MM.1S (cell line): Measurements from ENCODE around the gene SLX9.

Experiments used
- DNase-seq: peaks from one replicate; pipeline ENCODE4 v3.0.0-alpha.2; 2015
- H2AFZ ChIP-seq: fragments of 300-600 bp; sonication (generic); 2 replicates; pipeline ENCODE4 v1.6.0; 2016; ENCODE audit warnings: antibody characterized with exemption, low read length
- H3F3A ChIP-seq: fragments of 300-600 bp; sonication (generic); 2 replicates; pipeline ENCODE4 v1.6.1; 2016; ENCODE audit warnings: mild to moderate bottlenecking, antibody characterized with exemption, low read length, moderate library complexity, mixed read lengths; ENCODE audit not compliant: insufficient read depth
- H3K27ac ChIP-seq: fragments of 300-600 bp; sonication (generic); 2 replicates; pipeline ENCODE4 v1.5.1; 2016; ENCODE audit warnings: mild to moderate bottlenecking, low read length
- H3K27me3 ChIP-seq: fragments of 300-600 bp; sonication (generic); replicated peaks from 2 replicates; pipeline ENCODE4 v1.6.0; 2016; ENCODE audit warnings: low read length; ENCODE audit not compliant: insufficient read depth
- H3K36me3 ChIP-seq: fragments of 300-600 bp; sonication (generic); replicated peaks from 2 replicates; pipeline ENCODE4 v1.6.1; 2016; ENCODE audit warnings: mild to moderate bottlenecking, low read length, mixed read lengths; ENCODE audit not compliant: insufficient read depth
- H3K4me1 ChIP-seq: fragments of 300-600 bp; sonication (generic); 2 replicates; pipeline ENCODE4 v1.6.1; 2016; ENCODE audit warnings: low read length, mixed read lengths
- H3K4me2 ChIP-seq: fragments of 300-600 bp; sonication (generic); 2 replicates; pipeline ENCODE4 v1.6.0; 2016; ENCODE audit warnings: low read depth, low read length
- H3K4me3 ChIP-seq: fragments of 300-600 bp; sonication (generic); 2 replicates; pipeline ENCODE4 v1.5.1; 2016; ENCODE audit warnings: low read length, mixed read lengths
- H3K79me2 ChIP-seq: fragments of 300-600 bp; sonication (generic); 2 replicates; pipeline ENCODE4 v1.6.1; 2016; ENCODE audit warnings: mixed run types, low read length, mixed read lengths
- H3K9ac ChIP-seq: fragments of 300-600 bp; sonication (generic); 2 replicates; pipeline ENCODE4 v1.6.1; 2016; ENCODE audit warnings: low read length, mixed read lengths
- H3K9me2 ChIP-seq: fragments of 300-600 bp; sonication (generic); replicated peaks from 2 replicates; pipeline ENCODE4 v1.6.1; 2016; ENCODE audit warnings: mild to moderate bottlenecking, low read length, mixed read lengths; ENCODE audit not compliant: insufficient read depth
- H3K9me3 ChIP-seq: fragments of 300-600 bp; sonication (generic); replicated peaks from 2 replicates; pipeline ENCODE4 v1.6.1; 2016; ENCODE audit warnings: mild to moderate bottlenecking, low read length, mixed read lengths; ENCODE audit not compliant: insufficient read depth
- H4K20me1 ChIP-seq: fragments of 300-600 bp; sonication (generic); 2 replicates; pipeline ENCODE4 v1.6.1; 2016; ENCODE audit warnings: mild to moderate bottlenecking, low read length, moderate library complexity, mixed read lengths; ENCODE audit not compliant: insufficient read depth
- EZH2 ChIP-seq: fragments of 300-600 bp; sonication (generic); optimal IDR thresholded peaks from 2 replicates; pipeline ENCODE3; 2017; ENCODE audit warnings: low read depth, mild to moderate bottlenecking, antibody characterized with exemption, low read length, mixed read lengths
- EZH2phosphoT487 ChIP-seq: fragments of 300-600 bp; sonication (generic); IDR thresholded peaks from 2 replicates; pipeline ENCODE4 v1.6.1; 2018; ENCODE audit warnings: antibody characterized with exemption, low read length
- TF ChIP-seq, protein P1 (sequence below): fragments of 300-600 bp; sonication (generic); IDR thresholded peaks from 2 replicates; pipeline ENCODE4 v1.5.1; 2016; ENCODE audit warnings: antibody characterized with exemption, low read length, mixed read lengths

The SLX9 gene

DNA sequence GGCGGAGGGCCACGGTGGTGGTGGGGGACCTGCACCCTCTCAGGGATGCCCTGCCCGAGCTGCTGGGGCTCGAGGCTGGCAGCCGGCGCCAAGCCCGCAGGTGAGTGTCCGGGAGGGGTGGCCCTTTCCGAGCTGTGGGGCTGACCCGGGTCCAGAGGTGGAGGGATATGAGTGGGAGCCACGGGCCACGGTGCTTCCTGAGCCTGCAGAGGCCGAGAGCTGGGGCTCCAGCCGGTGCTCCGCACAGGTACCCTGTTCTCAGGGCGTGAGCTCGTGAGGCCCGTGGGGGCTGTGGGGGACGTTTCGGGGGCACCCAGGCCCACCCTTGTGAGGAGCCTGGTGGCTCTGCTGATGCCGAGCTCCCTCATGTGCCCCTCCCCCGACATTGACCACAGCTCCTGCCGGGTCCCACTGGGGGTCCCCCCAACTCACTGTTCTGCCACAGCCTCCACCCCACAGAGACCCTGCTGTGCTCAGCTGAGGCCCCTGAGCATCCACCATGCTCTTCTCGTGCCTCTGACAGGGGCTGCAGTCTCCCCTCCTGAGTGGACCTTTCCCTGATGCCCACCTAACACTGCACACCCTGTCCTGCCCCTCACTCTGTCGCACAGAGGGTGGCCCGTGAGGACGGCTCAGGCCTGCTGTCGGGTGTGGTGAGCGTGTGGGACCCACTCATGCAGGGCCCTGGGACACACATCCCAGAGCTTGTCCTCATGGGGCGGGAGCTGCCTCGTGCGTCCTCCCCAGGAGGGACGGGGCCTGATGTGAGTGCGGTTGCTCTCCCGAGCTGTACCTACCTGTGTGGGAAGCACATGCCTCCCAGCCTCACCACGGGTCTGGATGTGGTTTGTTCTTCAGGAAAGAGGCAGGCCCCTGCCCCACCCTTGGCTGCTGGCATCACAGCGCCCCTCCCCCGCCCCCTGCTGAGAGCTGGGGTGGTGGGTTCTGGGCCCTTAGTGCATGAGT, 27.5 kb downstream of the SLX9 start:
- Histone ChIP-seq H3K9ac (no peak overlapping the region), H3K4me3 (no peak overlapping the region), H2AFZ (no peak overlapping the region), H4K20me1 (peaks cover 1% of the 10 kb centered on the region; the same call in 1 of the 2 replicates), H3K9me2 (no peaks in the 10 kb centered on the region), H3K27ac (no peak overlapping the region), H3K27me3 (no peaks in the 10 kb centered on the region), H3K4me2 (no peak overlapping the region), H3K9me3 (no peaks in the 10 kb centered on the region), H3K36me3 (no peaks in the 10 kb centered on the region), H3F3A (no peaks in the 10 kb centered on the region), H3K79me2 (peaks cover 15% of the 10 kb centered on the region), H3K4me1 (no peaks in the 10 kb centered on the region)
- DNase-seq: no peak
- no peak for TF ChIP-seq EZH2phosphoT487
- TF ChIP-seq EZH2: no peak
- TF ChIP-seq, protein P1, sequence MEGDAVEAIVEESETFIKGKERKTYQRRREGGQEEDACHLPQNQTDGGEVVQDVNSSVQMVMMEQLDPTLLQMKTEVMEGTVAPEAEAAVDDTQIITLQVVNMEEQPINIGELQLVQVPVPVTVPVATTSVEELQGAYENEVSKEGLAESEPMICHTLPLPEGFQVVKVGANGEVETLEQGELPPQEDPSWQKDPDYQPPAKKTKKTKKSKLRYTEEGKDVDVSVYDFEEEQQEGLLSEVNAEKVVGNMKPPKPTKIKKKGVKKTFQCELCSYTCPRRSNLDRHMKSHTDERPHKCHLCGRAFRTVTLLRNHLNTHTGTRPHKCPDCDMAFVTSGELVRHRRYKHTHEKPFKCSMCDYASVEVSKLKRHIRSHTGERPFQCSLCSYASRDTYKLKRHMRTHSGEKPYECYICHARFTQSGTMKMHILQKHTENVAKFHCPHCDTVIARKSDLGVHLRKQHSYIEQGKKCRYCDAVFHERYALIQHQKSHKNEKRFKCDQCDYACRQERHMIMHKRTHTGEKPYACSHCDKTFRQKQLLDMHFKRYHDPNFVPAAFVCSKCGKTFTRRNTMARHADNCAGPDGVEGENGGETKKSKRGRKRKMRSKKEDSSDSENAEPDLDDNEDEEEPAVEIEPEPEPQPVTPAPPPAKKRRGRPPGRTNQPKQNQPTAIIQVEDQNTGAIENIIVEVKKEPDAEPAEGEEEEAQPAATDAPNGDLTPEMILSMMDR: no peak

DNA sequence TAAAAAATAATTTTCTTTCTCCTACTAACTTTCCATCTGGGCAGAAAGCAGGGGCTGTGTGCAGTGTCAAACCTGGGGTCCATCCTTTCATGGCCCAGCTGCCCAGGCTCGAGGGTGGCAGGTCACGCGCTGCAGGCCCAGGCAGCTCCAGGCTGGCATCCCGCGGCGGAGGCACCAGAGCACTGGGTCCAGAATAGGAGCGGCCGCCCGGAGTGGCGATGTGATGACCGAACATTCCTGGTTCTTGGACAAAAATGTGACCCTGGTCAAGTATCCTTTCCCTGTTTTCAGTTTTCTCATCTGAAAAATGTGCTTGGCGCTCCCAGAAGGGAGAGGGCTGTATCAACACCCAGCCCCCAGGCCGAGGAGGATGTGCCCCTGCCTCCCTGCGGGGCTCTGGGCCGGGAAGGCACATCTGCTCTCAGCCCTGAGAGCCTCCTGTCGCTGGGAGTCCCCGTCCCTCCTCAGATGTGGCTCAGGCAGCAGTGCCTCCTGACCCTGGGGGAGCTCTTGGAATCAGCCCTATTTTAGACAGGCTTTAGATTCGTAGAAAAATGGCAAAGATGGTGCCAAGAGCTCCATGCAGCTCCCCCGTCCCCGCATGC, 29.3 kb downstream of the SLX9 start:
- TF ChIP-seq EZH2phosphoT487 (no peak), EZH2 (no peak)
- TF ChIP-seq, protein P1: no peak
- no peak overlapping the region for H3K9ac ChIP-seq
- H3K27ac ChIP-seq: no peak overlapping the region
- H3K36me3 ChIP-seq: no peaks in the 10 kb centered on the region
- no peaks in the 10 kb centered on the region for H3K4me1 ChIP-seq
- no peak overlapping the region for H2AFZ ChIP-seq
- H3K4me3 ChIP-seq: no peak overlapping the region
- H4K20me1 ChIP-seq: no peaks in the 10 kb centered on the region
- DNase-seq: no peak
- H3K9me2 ChIP-seq: no peaks in the 10 kb centered on the region
- H3K27me3 ChIP-seq: no peaks in the 10 kb centered on the region
- peaks cover 9% of the 10 kb centered on the region for H3K79me2 ChIP-seq
- no peaks in the 10 kb centered on the region for H3F3A ChIP-seq
- H3K9me3 ChIP-seq: no peaks in the 10 kb centered on the region
- H3K4me2 ChIP-seq: no peak overlapping the region

DNA sequence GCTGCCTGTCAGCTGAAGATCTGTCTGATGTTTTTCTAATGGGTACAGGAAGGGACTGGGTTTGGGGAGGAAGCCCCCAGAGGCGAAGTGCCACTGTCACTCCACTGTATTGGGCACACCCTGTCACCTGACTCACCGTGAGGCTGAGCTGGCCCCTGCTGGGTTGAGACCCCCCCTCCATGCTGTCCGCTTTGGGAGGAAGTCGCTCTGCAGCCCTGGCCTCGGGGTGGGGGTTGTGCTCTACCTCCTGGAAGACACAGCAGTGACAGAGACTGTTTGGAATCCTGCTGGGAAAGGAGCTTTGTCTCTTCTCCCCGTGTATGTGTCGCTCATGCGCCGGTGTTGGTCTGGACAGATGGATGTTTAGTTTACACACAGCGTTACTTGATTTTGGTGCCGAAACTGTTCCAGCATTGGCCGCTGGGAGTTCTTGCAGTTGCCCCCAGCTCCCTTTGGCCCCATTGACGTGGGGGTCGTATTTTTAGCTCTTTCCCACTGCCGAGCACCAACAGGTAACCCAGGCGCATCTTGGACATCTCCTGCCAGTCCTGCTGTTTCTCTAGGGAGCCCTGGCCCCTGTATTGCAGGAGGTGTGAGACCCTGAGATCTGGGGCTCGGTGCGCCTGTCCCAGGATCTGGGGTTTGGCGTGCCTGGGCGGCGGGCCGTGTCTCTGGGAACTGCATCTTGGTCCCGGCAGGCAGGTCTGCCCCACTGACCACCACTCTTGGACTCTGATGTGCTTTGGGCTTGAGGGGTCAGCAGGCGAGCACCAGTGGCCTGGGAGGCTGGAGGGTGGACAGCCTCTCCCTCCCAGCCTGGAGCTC, 30.3 kb downstream of the SLX9 start:
- Histone ChIP-seq H3K4me3 (no peak overlapping the region), H3K4me1 (no peaks in the 10 kb centered on the region), H3K9me2 (no peaks in the 10 kb centered on the region), H3F3A (no peaks in the 10 kb centered on the region), H2AFZ (no peak overlapping the region), H3K9me3 (no peaks in the 10 kb centered on the region), H3K36me3 (no peaks in the 10 kb centered on the region), H3K79me2 (peaks cover 3% of the 10 kb centered on the region; the same call in 1 of the 2 replicates), H3K27ac (no peak overlapping the region), H3K9ac (no peak overlapping the region), H4K20me1 (no peaks in the 10 kb centered on the region), H3K4me2 (no peak overlapping the region), H3K27me3 (no peaks in the 10 kb centered on the region)
- DNase-seq: no peak
- no peak for TF ChIP-seq EZH2
- TF ChIP-seq, protein P1: no peak
- TF ChIP-seq EZH2phosphoT487: no peak
